Amniotic epithelial cell (primary cell): Measurements from ENCODE around the gene CBFA2T2.
"Not testable (repeated sequence)": the region's sequence is repeated elsewhere in the genome, so short reads cannot be mapped to it uniquely, and the experiment has no call there.

ENCODE experiments used
- DNase-seq: peaks from one replicate; pipeline ENCODE4 v3.0.0-alpha.2; 2010; ENCODE audit warnings: low read depth

CBFA2T2 gene

GRCh38 chr20:33490023-33490933, at the start of gene CBFA2T2:
Gene CBFA2T2 (plus strand): TSS chr20:33490096. CDS start chr20:33490268, 172 bp downstream.
- peak; percentile 59 for DNase-seq

DNA sequence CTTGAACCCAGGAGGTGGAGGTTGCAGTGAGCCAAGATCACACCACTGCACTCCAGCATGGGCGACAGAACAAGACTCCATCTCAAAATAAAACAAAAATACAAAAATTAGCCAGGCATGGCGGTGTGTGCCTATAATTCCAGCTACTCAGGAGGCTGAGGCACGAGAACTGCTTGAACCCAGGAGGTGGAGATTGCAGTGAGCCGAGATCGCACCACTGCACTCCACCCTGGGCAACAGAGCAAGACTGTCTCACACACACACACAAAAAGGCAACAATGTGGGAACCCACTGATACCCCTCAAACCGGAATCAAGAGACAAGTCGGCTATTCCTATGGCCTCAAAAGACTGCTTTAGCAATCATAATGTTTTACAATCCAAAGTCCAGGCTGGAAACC, 49.3 kb upstream of the CBFA2T2 start:
- not testable (repeated sequence) for DNase-seq

DNA sequence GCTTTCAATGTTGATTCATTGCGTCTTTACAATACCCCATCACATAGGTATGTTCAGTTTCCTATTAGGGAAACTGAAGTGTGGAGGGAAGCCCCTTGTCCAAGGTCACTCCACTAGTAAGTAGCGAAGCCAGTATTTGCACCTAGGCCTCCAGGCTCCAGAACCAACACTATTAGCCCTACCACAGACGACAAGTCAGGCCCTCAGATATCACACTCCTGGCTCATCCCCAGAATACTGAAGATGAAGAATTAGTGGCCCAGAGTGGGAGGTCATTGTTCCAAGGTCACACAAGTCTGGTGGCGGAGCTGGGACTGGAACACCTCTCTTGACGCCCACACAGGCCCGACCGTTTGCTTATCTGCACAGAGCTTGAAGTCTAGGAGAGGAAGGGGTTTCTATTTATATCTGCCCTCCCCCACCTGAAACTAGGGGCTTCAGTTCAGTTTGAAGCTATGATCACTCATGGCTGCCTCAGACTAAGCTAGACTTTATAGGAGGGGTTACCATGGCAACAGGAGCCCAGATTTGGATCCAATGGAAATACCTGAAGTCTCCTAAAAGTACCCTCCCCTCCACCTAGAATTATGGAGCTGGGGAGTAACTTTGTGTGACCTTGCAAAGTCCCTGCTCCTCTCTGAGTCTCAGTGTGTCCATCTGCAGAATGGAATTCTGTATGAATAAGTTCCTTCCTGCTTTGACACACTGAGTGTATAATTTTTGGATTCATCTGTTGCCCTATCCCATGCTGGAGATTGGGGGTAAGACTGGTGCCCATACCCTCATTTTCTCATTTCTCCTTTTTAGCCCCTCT, 48.5 kb upstream of the CBFA2T2 start:
- no peak for DNase-seq

GRCh38 chr20:33442136-33443005, 47.5 kb upstream of the CBFA2T2 start:
- no peak for DNase-seq

DNA sequence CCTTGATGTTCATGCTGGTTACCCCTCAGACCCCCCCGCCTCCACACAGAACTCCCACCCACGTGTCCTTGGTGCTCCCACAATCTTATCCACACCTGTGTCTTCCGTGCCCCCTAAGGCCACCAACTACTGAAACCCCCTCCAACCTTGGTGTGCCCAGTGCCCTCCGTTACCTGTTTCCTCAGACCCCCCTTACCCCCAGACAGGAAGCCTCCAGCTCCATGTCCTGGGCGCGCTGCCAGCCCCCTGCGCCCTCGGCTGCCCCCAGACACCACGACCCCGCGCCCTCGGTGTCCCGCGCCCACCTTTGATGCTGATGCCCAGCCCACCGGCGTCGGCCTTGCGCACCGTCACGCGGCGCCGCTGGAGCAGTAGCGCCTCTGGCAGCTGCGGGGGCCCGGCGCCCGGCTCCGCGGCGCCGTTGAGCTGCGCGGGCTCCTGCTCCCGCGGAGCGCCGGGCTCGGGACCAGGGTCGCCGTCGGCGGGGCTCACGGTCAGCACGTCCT, 46.8 kb upstream of the CBFA2T2 start:
- DNase-seq = no peak

- peak; percentile 71 for DNase-seq
These were observed 46.2 kb upstream of the CBFA2T2 start, which contains the start of gene SNTA1 for GRCh38 chr20:33443512-33444239. Gene SNTA1 (minus strand): TSS chr20:33443763. CDS start chr20:33443620, 143 bp downstream.

- DNase-seq = no peak
These were observed 44.9 kb upstream of the CBFA2T2 start for GRCh38 chr20:33444797-33445560.

DNA sequence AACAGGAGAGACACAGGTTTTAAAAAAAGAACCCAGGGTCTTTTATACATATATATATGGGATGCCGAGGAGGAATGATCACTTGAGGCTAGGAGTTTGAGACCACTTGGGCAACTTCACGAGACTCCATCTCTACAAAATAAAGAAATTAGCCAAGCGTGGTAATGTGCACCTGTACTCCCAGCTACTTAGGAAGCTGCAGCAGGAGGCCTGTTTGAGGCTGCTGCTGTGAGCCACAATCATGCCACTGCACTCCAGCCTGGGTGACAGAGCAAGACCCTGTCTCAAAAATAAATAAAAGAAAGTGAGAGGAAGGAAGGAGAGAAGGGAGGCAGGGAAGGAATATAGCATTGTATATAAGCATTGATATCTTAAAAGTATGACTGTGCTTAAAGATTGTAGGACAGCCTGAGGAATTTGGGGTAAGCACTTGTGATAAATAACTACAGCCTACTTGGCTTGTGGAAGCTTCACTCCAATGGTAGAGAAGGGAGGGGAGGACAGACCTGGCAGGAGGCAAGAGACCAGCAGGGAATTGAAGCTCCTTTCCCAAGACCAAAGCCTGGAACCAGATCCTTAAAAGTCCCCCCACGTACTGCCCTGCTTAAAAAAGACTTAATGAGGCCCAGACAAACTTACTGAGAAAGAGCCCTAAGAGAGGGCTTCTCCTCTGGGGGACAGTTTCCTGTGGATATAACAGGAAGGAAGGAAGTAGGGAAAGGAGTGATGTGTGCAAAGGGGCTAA, 43.8 kb upstream of the CBFA2T2 start:
- no peak for DNase-seq

GRCh38 chr20:33450867-33451266, 39.0 kb upstream of the CBFA2T2 start:
- peak; percentile 10 for DNase-seq

GRCh38 chr20:33456916-33457642, 32.8 kb upstream of the CBFA2T2 start:
- DNase-seq = peak; percentile 58

DNA sequence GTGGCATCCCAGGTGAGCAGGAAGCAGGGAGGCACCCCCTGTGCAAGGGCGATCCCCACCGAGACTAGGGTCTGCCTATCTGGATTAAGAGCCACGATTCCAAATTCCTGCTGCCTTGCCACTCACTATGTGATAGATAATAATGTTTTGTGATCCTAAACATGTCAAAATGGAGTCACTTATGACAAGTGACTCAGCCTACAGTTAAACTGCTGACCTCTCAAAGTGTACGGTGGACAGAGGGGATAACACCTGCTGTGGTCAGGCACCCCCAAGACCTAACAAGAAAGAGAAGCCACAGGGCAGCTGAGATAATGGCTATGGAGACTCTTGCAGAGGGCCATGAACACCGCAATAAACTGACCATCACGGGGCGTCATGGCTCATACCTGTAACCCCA, 30.3 kb upstream of the CBFA2T2 start:
- DNase-seq = no peak

GRCh38 chr20:33460711-33461110, 29.2 kb upstream of the CBFA2T2 start:
- no peak for DNase-seq

DNA sequence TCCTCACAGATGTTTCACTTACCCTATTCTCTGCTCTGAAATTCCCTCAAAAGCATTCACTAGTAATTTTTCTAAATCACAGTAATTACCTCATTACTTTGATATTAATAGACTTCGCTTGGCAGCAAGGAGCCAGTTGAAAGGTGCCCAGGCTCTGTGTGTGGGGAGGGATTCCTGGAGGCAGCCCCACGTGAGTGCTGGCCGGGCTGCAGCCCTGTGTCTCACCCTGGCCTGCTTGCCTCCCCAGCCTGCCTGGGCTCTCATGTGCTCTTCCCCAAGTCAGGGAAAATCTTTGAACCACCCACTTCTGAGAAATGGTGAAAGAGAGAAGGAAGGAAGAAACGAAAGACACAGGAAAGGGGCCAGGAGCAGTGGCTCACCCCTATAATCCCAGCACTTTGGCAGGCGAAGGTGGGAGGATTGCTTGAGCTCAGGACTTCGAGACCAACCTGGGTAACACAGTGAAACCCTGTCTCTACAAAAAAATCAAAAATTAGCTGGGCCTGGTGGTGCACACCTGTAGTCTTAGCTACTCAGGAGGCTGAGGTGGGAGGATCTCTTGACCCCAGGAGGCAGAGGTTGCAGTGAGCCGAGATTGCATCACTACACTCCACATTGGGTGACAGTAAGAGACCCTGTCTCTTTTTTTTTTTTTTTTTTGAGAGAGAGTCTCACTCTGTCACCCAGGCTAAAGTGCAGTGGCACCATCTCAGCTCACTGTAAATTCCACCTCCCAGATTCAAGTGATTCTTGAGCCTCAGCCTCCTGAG, 26.4 kb upstream of the CBFA2T2 start:
- DNase-seq = no peak

- not testable (repeated sequence) for DNase-seq
These were observed 25.1 kb upstream of the CBFA2T2 start for GRCh38 chr20:33464759-33465158.

DNA sequence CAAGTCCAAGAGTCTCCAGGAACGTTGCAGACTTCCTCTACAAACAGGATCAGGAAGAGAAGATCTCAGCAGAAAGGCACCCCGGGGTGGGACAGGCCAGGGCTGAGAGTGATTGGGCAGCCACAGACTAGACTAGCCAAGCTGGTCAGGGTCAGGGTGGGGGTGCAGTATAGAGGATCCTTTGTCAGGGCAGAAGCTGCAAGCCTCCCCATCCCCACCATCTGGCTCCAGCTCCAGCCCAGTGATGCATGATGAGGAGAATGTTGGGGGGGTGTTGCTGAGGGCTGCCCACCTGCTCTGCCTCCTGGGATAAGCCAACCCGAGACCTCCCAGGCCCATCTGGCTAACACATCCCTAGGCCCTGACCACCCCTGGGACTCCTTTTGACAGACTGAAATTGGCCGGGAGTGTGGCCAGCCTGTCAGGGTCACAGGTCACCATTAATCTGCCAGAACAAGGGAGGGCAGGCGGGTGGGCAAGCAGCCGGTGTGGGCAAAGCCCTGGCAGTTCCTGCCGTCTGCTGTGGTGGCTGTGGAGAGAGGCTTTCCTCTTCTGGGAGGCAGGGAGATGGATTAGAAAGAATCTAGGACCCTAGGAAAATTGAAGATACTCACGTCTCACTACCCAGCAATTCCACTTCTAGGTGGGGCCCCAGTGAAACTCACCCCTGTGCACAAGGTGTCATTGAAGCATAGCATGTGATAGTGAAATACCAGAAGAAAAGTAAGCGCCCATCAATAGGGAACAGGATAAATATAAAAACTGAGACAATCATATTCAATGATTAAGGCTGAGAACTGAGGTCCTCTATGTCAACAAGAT, 24.2 kb upstream of the CBFA2T2 start:
- no peak for DNase-seq

GRCh38 chr20:33466303-33466646, 23.6 kb upstream of the CBFA2T2 start:
- DNase-seq = no peak

GRCh38 chr20:33470457-33470856, 19.4 kb upstream of the CBFA2T2 start:
- DNase-seq = peak; percentile 21
